ENCODE results near the gene HAT1.

HAT1 gene

DNA sequence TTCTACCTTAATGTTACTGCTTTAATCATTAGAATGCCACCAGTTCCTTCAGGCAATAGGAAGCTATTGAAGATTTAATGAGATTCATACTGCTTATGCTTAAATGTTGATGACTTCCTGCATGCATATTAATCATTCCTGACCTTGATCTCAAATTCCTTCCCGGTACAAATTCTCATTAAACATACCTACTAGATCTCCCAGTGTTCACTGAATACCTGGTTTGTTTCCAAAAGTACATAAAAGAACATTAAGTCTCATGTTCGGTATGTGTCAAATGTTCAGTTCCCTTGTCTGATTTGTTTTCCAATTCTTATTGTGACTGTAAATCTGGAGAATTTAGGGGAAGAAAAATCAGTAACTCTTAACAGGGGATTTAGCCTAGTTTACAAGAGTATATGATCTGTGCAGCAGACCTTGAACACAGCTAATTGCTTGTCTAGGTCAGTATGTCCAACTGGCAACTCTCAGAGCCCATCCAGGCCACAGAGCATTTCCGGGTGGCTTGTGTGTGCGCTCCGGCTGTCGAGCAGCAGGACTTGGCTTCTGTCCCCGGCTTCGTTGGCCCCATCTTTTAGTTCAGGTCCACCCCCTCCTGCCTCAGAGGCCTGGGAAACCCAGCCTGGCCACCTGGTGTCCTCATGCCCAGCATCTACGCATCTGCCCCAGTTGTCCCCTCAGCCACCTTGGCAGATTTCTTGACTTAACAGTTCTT is 90.6 kb downstream of the HAT1 start:
- no peaks in the 10 kb centered on the region for H3K27me3 Mint-ChIP-seq

DNA sequence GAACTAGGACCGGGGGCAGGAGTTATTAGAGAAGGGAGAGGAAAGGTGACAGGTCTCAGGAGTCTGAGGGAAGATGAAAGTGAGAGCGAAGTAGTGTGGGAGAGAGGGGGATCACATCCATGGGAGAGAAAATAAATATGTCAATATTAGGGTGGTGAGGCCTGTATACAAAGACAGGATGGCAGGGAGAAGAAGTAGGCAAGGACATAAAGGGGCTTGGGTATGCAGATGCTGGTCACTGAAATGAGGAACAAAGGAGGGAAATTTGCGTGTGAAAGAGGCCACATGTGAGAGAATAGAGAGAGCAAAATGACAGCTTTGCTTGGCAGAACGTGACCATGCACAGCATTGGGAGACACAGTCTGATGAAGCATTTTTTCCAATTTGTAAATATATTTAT is 91.1 kb downstream of the HAT1 start:
- H3K27me3 Mint-ChIP-seq, result no peaks in the 10 kb centered on the region

More for the DNA sequence above, 90.6 kb downstream of the HAT1 start:
- H3K27ac Mint-ChIP-seq, result no peak overlapping the region
- H3K4me3 Mint-ChIP-seq, result no peak overlapping the region
- H3K9me3 Mint-ChIP-seq, result no peaks in the 10 kb centered on the region
- H3K36me3 Mint-ChIP-seq (ENCODE audit: low read depth), result no peaks in the 10 kb centered on the region
- H3K4me1 Mint-ChIP-seq (ENCODE audit: low read depth), result peaks cover 13% of the 10 kb centered on the region
- DNase-seq, result no peak

DNA sequence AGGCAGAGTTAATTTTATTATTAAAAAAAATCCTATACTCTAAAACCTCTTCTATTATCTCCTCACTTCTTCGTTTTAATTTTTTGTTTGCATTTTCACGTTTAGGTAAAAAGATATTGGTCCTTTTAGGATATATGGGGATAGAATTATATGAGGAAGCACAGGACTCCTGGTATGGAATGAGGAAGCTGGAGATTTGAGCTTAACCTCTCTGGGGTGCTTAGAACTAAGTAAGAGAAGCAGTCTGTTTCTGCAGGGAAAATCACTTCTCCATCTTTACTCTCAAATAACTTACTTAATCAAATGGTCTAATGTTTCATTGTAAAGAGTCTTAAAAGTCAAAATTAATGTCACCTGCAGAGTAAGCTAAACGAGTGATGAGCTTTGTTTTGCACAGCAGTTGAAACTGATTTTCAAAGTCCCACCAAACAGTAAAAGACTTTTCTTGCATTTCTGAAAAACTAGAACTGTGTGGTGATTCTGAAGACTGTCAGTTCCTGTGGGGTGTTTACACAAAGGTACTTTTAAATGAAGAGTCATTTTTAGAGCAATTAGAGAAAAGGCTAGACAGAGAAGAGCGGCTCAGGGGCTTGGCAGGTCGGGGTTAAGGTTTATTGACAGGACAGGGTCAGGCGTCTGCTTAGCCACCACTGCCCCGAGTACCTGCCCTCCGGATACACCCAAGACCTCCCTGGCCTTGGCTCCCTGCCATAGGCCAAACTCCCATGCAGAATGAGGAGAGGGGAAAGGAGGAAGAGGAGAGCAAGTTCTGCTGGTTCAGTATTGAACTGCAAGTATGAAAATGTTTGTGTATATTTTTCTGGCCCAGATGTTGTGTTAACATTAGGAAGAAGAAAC is 99.0 kb downstream of the HAT1 start:
- Mint-ChIP-seq H3K27ac (no peak overlapping the region), H3K4me1 (ENCODE audit: low read depth) (no peaks in the 10 kb centered on the region), H3K4me3 (no peak overlapping the region), H3K36me3 (ENCODE audit: low read depth) (peaks cover 6% of the 10 kb centered on the region), H3K9me3 (no peaks in the 10 kb centered on the region), H3K27me3 (no peaks in the 10 kb centered on the region)
- no peak for DNase-seq

More for the DNA sequence above, 91.1 kb downstream of the HAT1 start:
- Mint-ChIP-seq H3K36me3 (ENCODE audit: low read depth) (no peaks in the 10 kb centered on the region), H3K4me1 (ENCODE audit: low read depth) (peaks cover 13% of the 10 kb centered on the region), H3K27ac (no peak overlapping the region), H3K4me3 (no peak overlapping the region), H3K9me3 (no peaks in the 10 kb centered on the region)
- no peak for DNase-seq

DNA sequence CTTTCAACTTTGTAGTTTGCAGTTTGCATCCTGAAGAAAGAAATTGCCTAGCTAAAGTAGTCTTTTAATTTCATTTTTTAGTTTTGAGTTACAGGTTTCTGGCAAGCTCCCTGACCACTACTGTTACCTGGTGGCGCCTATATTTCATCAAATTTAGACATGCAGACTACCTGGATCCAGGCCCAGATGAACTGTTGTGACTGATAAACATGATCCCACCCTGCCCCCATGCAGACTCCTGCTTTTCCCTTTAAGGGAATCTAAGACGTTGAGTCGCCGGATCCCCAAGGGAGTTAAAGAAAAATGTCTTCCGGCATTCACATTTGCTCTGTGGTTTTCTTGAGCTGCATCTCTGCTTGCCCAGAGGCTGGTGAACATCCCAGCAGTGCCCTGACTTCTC is 99.7 kb downstream of the HAT1 start:
- Mint-ChIP-seq H3K9me3 (no peaks in the 10 kb centered on the region), H3K36me3 (ENCODE audit: low read depth) (peaks cover 6% of the 10 kb centered on the region), H3K27ac (no peak overlapping the region), H3K4me1 (ENCODE audit: low read depth) (no peaks in the 10 kb centered on the region), H3K27me3 (no peaks in the 10 kb centered on the region), H3K4me3 (no peak overlapping the region)
- no peak for DNase-seq

DNA sequence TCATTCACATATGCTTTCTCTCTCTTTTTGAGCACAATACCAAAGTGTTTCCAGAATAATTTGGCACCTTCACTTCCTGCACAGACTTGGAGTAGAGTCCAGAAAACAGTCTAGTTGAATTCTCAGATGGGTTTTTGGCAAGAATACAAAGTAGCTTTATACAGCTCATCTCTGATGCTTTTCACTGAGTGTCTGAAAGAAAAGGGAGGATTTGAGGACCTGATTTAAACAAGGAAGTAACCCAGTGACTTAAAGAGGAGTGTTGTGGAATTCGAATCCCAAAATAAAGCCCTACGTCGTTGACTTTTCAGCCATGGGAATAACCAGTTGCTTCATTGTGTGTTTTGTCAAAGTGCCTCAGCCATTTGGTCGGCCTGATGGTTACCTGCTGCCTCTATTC is 109.3 kb downstream of the HAT1 start:
- Mint-ChIP-seq H3K4me1 (ENCODE audit: low read depth) (no peaks in the 10 kb centered on the region), H3K4me3 (no peak overlapping the region), H3K27ac (no peak overlapping the region), H3K27me3 (no peaks in the 10 kb centered on the region), H3K9me3 (no peaks in the 10 kb centered on the region), H3K36me3 (ENCODE audit: low read depth) (no peaks in the 10 kb centered on the region)
- no peak for DNase-seq
